Cardiac septum (tissue), 1 donor: ENCODE results near the gene CLPTM1. TPM values are rescaled to one million over a fixed set of nuclear protein-coding genes. Genes with fewer than 3 reads are reported as not detected.
"Not testable (repeated sequence)": the region's sequence is repeated elsewhere in the genome, so short reads cannot be mapped to it uniquely, and the experiment has no call there.

ENCODE experiments used
- DNase-seq: peaks from one replicate; pipeline ENCODE4 v3.0.0-alpha.2; 2020; ENCODE audit warnings: low spot score
- intact Hi-C: fragments of 100-400 bp; cut with DNase I; formaldehyde crosslinking; loops from one replicate; pipeline ENCODE4 v1.14.0; 2022
- total RNA-seq: library from RNA; stranded (reverse); fragmentation: NEBNext Ultra II Directional; extraction: Animal tissue kit (Norgen Biotek cat#: 25700); gene quantifications from one replicate; pipeline ENCODE4 v1.2.1, GENCODE V29; 2021
- donor health status: DM: no; HTN: no; CAD: no.

CLPTM1 gene
- total RNA-seq, 1 donor from 2014 or later = 87.4 TPM

- intact Hi-C loops, DNase-seq: not testable (repeated sequence)
Observed at GRCh38 chr19:44999131-44999925, 44.1 kb downstream of the CLPTM1 start.

- not testable (repeated sequence) for DNase-seq
- intact Hi-C loops = loop anchor here (2.0 kb wide), 1 partner anchor 38 kb away; the partner anchor contains the start of gene CLASRP
Observed at GRCh38 chr19:45000665-45001064, 45.5 kb downstream of the CLPTM1 start.

GRCh38 chr19:45001087-45001739 is 46.0 kb downstream of the CLPTM1 start, which contains the start of gene RELB:
Gene RELB, plus strand, starts transcription at chr19:45001464. Its CDS starts 116 bp downstream, at chr19:45001580.
- DNase-seq = peak; percentile 95
- intact Hi-C loops = loop anchor here (2.0 kb wide), 1 partner anchor 38 kb away; the partner anchor contains the start of gene CLASRP

GRCh38 chr19:45003485-45003884 is 48.3 kb downstream of the CLPTM1 start:
- DNase-seq = no peak
- intact Hi-C loops = no loop called here

- no peak for DNase-seq
- intact Hi-C loops = no loop called here
Observed at GRCh38 chr19:45005787-45006186, 50.6 kb downstream of the CLPTM1 start.

GRCh38 chr19:45008552-45008951 is 53.4 kb downstream of the CLPTM1 start:
- no peak for DNase-seq
- intact Hi-C loops = no loop called here

- intact Hi-C loops = no loop called here
- DNase-seq = no peak
Observed at GRCh38 chr19:45009625-45010255, 54.6 kb downstream of the CLPTM1 start.

GRCh38 chr19:45010306-45010705 is 55.1 kb downstream of the CLPTM1 start:
- intact Hi-C loops = no loop called here
- DNase-seq = no peak

GRCh38 chr19:45011959-45012358 is 56.8 kb downstream of the CLPTM1 start:
- intact Hi-C loops = no loop called here
- no peak for DNase-seq

- intact Hi-C loops = no loop called here
- DNase-seq = no peak
Observed at GRCh38 chr19:45016388-45017314, 61.5 kb downstream of the CLPTM1 start.

- no peak for DNase-seq
- intact Hi-C loops = no loop called here
Observed at GRCh38 chr19:45019187-45019586, 64.0 kb downstream of the CLPTM1 start.

GRCh38 chr19:45020071-45020470 is 64.9 kb downstream of the CLPTM1 start:
- intact Hi-C loops = no loop called here
- DNase-seq = no peak

GRCh38 chr19:45021971-45022370 is 66.8 kb downstream of the CLPTM1 start:
- intact Hi-C loops = no loop called here

GRCh38 chr19:45023048-45023447 is 67.9 kb downstream of the CLPTM1 start:
- no peak for DNase-seq
- intact Hi-C loops = no loop called here

More at GRCh38 chr19:45021971-45022370, 66.8 kb downstream of the CLPTM1 start:
- no peak for DNase-seq

- DNase-seq = no peak
- intact Hi-C loops = no loop called here
Observed at GRCh38 chr19:45025264-45025663, 70.1 kb downstream of the CLPTM1 start.

GRCh38 chr19:45027371-45027770 is 72.2 kb downstream of the CLPTM1 start:
- intact Hi-C loops = no loop called here
- DNase-seq = no peak

GRCh38 chr19:45030825-45031224 is 75.6 kb downstream of the CLPTM1 start:
- intact Hi-C loops = no loop called here
- no peak for DNase-seq

- intact Hi-C loops = no loop called here
- DNase-seq = no peak
Observed at GRCh38 chr19:45032421-45032820, 77.2 kb downstream of the CLPTM1 start.

- intact Hi-C loops = loop anchor here (5.0 kb wide), 1 partner anchor 42 kb away; the partner anchor contains the start of genes GEMIN7 and ZNF296
- DNase-seq = no peak
Observed at GRCh38 chr19:45035755-45036154, 80.6 kb downstream of the CLPTM1 start.
